NT2/D1 (cell line): ENCODE measurements around the gene ANAPC2.
A peak's percentile ranks its signal among the peaks of the same experiment; 100 is the strongest.

Experiments used
- DNase-seq: peaks from one replicate; pipeline ENCODE4 v3.0.0-alpha.2; 2011; ENCODE audit warnings: low read depth, low spot score
- H3K27me3 ChIP-seq: 2 replicates; pipeline ENCODE4 v1.6.0; 2011; ENCODE audit warnings: mild to moderate bottlenecking; ENCODE audit not compliant: insufficient read length, insufficient read depth
- H3K36me3 ChIP-seq: 2 replicates; pipeline ENCODE4 v1.6.1; 2011; ENCODE audit warnings: mild to moderate bottlenecking, low read length, mixed read lengths; ENCODE audit not compliant: insufficient read depth, insufficient read length
- H3K4me1 ChIP-seq: 2 replicates; pipeline ENCODE4 v1.5.1; 2011; ENCODE audit not compliant: insufficient read depth, insufficient read length
- H3K4me3 ChIP-seq: 2 replicates; pipeline ENCODE4 v1.5.1; 2011; ENCODE audit warnings: low read depth; ENCODE audit not compliant: insufficient read length
- H3K9ac ChIP-seq: 2 replicates; pipeline ENCODE4 v1.6.0; 2011; ENCODE audit warnings: low read depth; ENCODE audit not compliant: insufficient read length
- H3K9me3 ChIP-seq: 2 replicates; pipeline ENCODE4 v1.5.1; 2011; ENCODE audit warnings: mild to moderate bottlenecking, low read length; ENCODE audit not compliant: insufficient read depth
- SUZ12 ChIP-seq: IDR thresholded peaks from 2 replicates; pipeline ENCODE4 v1.6.1; 2011; ENCODE audit not compliant: insufficient read length, insufficient read depth; ENCODE audit errors: extremely low read depth
- YY1 ChIP-seq: IDR thresholded peaks from 2 replicates; pipeline ENCODE4 v1.6.1; 2011; ENCODE audit not compliant: insufficient read length, insufficient read depth
- ZNF274 ChIP-seq: IDR thresholded peaks from 2 replicates; pipeline ENCODE4 v1.6.1; 2011; ENCODE audit warnings: mild to moderate bottlenecking, low read depth, low read length

ANAPC2 gene

GRCh38 chr9:137164370-137165249 is 23.8 kb downstream of the ANAPC2 start:
- Histone ChIP-seq H3K9me3 (no peaks in the 10 kb centered on the region), H3K4me3 (no peak overlapping the region), H3K36me3 (no peaks in the 10 kb centered on the region), H3K27me3 (peaks cover 96% of the 10 kb centered on the region), H3K9ac (peak overlapping the region; percentile 32), H3K4me1 (peaks cover 27% of the 10 kb centered on the region)
- DNase-seq = no peak
- TF ChIP-seq ZNF274 (no peak), SUZ12 (no peak), YY1 (no peak)

DNA sequence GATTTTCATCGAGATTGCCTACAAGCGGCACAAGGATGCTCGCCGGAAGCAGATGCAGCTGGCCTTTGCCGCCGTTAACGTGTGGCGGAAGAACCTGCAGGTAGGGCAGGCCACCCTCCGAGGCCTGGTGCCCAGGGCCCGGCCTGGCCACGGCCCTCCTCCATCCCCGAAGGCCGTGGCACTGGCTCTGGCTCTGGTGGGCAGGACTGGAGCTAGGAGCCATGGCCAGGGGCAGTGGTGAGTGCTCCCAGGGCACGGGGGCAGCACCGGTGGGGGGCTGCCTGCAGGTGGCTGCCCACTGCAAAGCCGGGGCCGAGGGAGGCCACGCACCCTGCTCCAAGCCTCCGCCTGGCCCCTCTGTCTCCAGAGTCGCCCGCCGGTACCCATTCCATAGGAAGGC is 24.6 kb downstream of the ANAPC2 start:
- DNase-seq = no peak
- no peaks in the 10 kb centered on the region for H3K9me3 ChIP-seq
- no peaks in the 10 kb centered on the region for H3K36me3 ChIP-seq
- H3K27me3 ChIP-seq = peaks cover 96% of the 10 kb centered on the region
- peaks cover 26% of the 10 kb centered on the region for H3K4me1 ChIP-seq
- H3K4me3 ChIP-seq = no peak overlapping the region
- H3K9ac ChIP-seq = peak overlapping the region; percentile 32
- TF ChIP-seq SUZ12 = no peak
- no peak for TF ChIP-seq ZNF274
- TF ChIP-seq YY1 = no peak

- H3K36me3 ChIP-seq = no peaks in the 10 kb centered on the region
- no peak for TF ChIP-seq YY1
- no peak for TF ChIP-seq ZNF274
- TF ChIP-seq SUZ12 = no peak
- no peak for DNase-seq
- H3K27me3 ChIP-seq = peaks cover 96% of the 10 kb centered on the region
- peaks cover 26% of the 10 kb centered on the region for H3K4me1 ChIP-seq
- H3K9ac ChIP-seq = peak overlapping the region; percentile 74
- peak overlapping the region; percentile 55 for H3K4me3 ChIP-seq
- H3K9me3 ChIP-seq = no peaks in the 10 kb centered on the region
Observed at GRCh38 chr9:137163365-137163715, 25.0 kb downstream of the ANAPC2 start.

- Histone ChIP-seq H3K9me3 (no peaks in the 10 kb centered on the region), H3K27me3 (peaks cover 96% of the 10 kb centered on the region), H3K36me3 (no peaks in the 10 kb centered on the region), H3K4me3 (peak overlapping the region; percentile 55), H3K9ac (peak overlapping the region; percentile 74), H3K4me1 (peaks cover 30% of the 10 kb centered on the region)
- no peak for DNase-seq
- TF ChIP-seq ZNF274 (no peak), YY1 (no peak), SUZ12 (no peak)
Observed at GRCh38 chr9:137162505-137163364, 25.6 kb downstream of the ANAPC2 start.

GRCh38 chr9:137161558-137162486 is 26.5 kb downstream of the ANAPC2 start:
- Histone ChIP-seq H3K9me3 (no peaks in the 10 kb centered on the region), H3K36me3 (no peaks in the 10 kb centered on the region), H3K4me3 (peak overlapping the region; percentile 42), H3K9ac (peak overlapping the region; percentile 42), H3K27me3 (peaks cover 94% of the 10 kb centered on the region), H3K4me1 (peaks cover 34% of the 10 kb centered on the region)
- no peak for DNase-seq
- no peak for TF ChIP-seq ZNF274
- TF ChIP-seq SUZ12 = no peak
- no peak for TF ChIP-seq YY1

DNA sequence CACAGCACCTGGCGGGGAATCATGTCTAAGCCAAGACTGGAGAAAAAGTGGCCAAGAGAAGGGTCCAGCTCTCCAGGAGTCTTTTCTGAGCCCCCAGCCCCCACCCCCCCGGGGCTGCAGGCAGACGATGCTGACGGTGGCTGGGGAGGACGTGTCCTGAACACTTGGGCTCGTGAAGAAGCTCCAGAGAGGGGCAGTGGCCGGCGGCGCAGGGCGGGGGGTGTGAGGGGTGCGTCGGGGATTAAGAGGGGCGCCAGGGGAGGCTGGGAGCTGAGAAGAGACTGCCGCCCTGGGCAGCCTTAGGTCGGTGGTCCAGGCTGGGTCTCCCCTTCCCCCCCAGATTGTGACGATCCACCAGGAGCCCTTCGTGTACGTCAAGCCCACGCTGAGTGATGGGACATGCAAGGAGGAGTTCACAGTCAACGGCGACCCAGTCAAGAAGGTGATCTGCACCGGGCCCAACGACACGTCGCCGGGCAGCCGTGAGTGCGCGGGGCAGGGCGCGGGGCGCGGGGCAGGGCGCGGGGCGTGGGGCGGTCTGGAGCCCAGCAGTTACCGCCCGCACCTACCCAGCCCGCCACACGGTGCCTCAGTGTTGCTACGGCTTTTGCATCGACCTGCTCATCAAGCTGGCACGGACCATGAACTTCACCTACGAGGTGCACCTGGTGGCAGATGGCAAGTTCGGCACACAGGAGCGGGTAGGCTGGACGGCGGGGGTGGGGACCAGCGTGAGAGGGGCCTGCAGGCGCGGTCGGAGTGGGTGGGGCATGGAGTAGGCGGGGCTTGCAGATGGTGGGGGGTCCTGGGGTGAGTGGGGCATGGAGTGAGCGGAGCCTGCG is 27.4 kb downstream of the ANAPC2 start:
- H3K27me3 ChIP-seq = peaks cover 94% of the 10 kb centered on the region
- no peak for DNase-seq
- TF ChIP-seq YY1 (no peak), ZNF274 (no peak), SUZ12 (no peak)
- H3K4me3 ChIP-seq = no peak overlapping the region
- no peaks in the 10 kb centered on the region for H3K36me3 ChIP-seq
- no peak overlapping the region for H3K9ac ChIP-seq
- no peaks in the 10 kb centered on the region for H3K9me3 ChIP-seq
- peaks cover 40% of the 10 kb centered on the region for H3K4me1 ChIP-seq
